HepG2 (cell line): ENCODE measurements around the gene SAMD8. TPM values are rescaled to one million over a fixed set of nuclear protein-coding genes. Genes with fewer than 3 reads are reported as not detected.

ENCODE experiments used
- AGO1 ChIP-seq: fragments of 200-400 bp; formaldehyde crosslinking; IDR thresholded peaks from 2 replicates; pipeline ENCODE4 v1.6.1; 2017; ENCODE audit warnings: mild to moderate bottlenecking, low read depth, low read length, moderate library complexity; ENCODE audit not compliant: poor library complexity, severe bottlenecking
- FOXM1 ChIP-seq: sonication (generic); formaldehyde crosslinking; IDR thresholded peaks from 2 replicates; pipeline ENCODE4 v1.5.0; 2020; ENCODE audit warnings: missing genetic modification reagents
- MATR3 ChIP-seq: sonication (generic); formaldehyde crosslinking; IDR thresholded peaks from 2 replicates; pipeline ENCODE4 v1.4.0; 2020; ENCODE audit warnings: missing genetic modification reagents
- NFKBIZ ChIP-seq: IDR thresholded peaks from 2 replicates; pipeline ENCODE4 v1.6.1; 2018; ENCODE audit warnings: missing genetic modification reagents, missing compliant biosample characterization
- STAG1 ChIP-seq: sonication (generic); formaldehyde crosslinking; IDR thresholded peaks from 2 replicates; pipeline ENCODE4 v1.4.0; 2020; ENCODE audit warnings: missing genetic modification reagents
- SUZ12 ChIP-seq: fragments of 150-350 bp; IDR thresholded peaks from 2 replicates; pipeline ENCODE4 v1.6.1; 2014; ENCODE audit warnings: low read depth, low read length
- THAP11 ChIP-seq: IDR thresholded peaks from 2 replicates; pipeline ENCODE4 v1.6.1; 2016; ENCODE audit warnings: missing biosample characterization, missing genetic modification reagents
- ZC3H4 ChIP-seq: sonication (generic); formaldehyde crosslinking; IDR thresholded peaks from 2 replicates; pipeline ENCODE4 v1.4.0; 2020; ENCODE audit warnings: missing genetic modification reagents, borderline replicate concordance
- ZKSCAN1 ChIP-seq: fragments of 150-350 bp; IDR thresholded peaks from 2 replicates; pipeline ENCODE4 v1.6.1; 2014; ENCODE audit warnings: low read length
- ZNF3 ChIP-seq: IDR thresholded peaks from 2 replicates; pipeline ENCODE4 v1.7.0; 2017; ENCODE audit warnings: inconsistent platforms
- ZNF598 ChIP-seq: sonication (generic); formaldehyde crosslinking; IDR thresholded peaks from 2 replicates; pipeline ENCODE4 v1.5.1; 2020; ENCODE audit warnings: mild to moderate bottlenecking, missing genetic modification reagents, borderline replicate concordance
- ZNF776 ChIP-seq: sonication (generic); formaldehyde crosslinking; IDR thresholded peaks from 2 replicates; pipeline ENCODE4 v1.4.0; 2020; ENCODE audit warnings: mild to moderate bottlenecking, missing genetic modification reagents
- ZNF781 ChIP-seq: sonication (generic); formaldehyde crosslinking; IDR thresholded peaks from 2 replicates; pipeline ENCODE4 v1.5.1; 2020; ENCODE audit warnings: borderline replicate concordance, mild to moderate bottlenecking, missing genetic modification reagents; ENCODE audit errors: not compliant biosample characterization
- ZSCAN12 ChIP-seq: sonication (generic); formaldehyde crosslinking; IDR thresholded peaks from 2 replicates; pipeline ENCODE4 v1.9.0; 2021; ENCODE audit warnings: mild to moderate bottlenecking, missing genetic modification reagents
- polyA plus RNA-seq, 8 experiments: library from polyadenylated mRNA; depleted of rRNA in 3 of 8; stranded (reverse) in 7 of 8; unstranded in 1 of 8; fragments of >200 nt; fragmentation: Illumina TruSeq in 4 of 8; extraction: Trizol in 4 of 8; gene quantifications; 2 replicates each; pipeline versions ENCODE4 v1.2.1 to v1.2.3, GENCODE V29; 2011 to 2016; ENCODE audit warnings: low read depth in 4 of 8, missing spikeins in 1 of 8, mixed read lengths in 1 of 8; ENCODE audit not compliant: insufficient read depth in 1 of 8
- total RNA-seq, 5 experiments: library from RNA; depleted of rRNA; stranded (reverse); fragments of >200 nt; fragmentation: Illumina TruSeq; extraction: Trizol; gene quantifications; 2 replicates each; pipeline ENCODE4 v1.2.3, GENCODE V29; 2016; ENCODE audit warnings: low read depth in 1 of 5
- TF ChIP-seq, protein P1 (sequence below): sonication (generic); formaldehyde crosslinking; IDR thresholded peaks from 2 replicates; pipeline ENCODE4 v1.4.0; 2020; ENCODE audit warnings: low read depth, missing genetic modification reagents
- TF ChIP-seq, protein P2 (sequence below): sonication (generic); formaldehyde crosslinking; IDR thresholded peaks from 2 replicates; pipeline ENCODE4 v1.4.0; 2020; ENCODE audit warnings: missing genetic modification reagents
- TF ChIP-seq, protein P3 (sequence below): sonication (generic); formaldehyde crosslinking; IDR thresholded peaks from 2 replicates; pipeline ENCODE4 v1.5.0; 2020; ENCODE audit warnings: mild to moderate bottlenecking, missing genetic modification reagents

SAMD8 gene
- total and polyA plus RNA-seq, 2 of the 13 experiments (the other 11 are each of a cell fraction or from before 2014, with no cell fraction given): 10.4 to 13.2 TPM

DNA sequence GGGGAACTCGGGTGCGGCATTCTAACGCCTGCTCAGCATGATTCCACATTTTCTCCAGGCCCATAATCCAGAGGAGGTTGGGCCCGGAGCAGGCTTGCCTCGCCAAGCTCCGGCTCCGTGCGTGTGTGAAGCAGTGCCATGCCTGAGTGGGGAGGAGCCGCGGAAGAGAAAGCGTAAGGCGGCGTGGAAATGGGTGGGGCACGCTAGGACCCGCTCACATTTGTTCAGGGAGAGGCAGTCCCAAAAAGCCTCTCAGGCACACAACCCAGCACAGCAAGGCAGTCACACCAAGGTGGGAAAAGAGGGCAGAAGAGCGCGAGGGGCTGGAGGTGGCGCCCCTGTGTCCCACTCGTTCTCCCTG is 98.4 kb downstream of the SAMD8 start (continued):
- TF ChIP-seq, protein P1, sequence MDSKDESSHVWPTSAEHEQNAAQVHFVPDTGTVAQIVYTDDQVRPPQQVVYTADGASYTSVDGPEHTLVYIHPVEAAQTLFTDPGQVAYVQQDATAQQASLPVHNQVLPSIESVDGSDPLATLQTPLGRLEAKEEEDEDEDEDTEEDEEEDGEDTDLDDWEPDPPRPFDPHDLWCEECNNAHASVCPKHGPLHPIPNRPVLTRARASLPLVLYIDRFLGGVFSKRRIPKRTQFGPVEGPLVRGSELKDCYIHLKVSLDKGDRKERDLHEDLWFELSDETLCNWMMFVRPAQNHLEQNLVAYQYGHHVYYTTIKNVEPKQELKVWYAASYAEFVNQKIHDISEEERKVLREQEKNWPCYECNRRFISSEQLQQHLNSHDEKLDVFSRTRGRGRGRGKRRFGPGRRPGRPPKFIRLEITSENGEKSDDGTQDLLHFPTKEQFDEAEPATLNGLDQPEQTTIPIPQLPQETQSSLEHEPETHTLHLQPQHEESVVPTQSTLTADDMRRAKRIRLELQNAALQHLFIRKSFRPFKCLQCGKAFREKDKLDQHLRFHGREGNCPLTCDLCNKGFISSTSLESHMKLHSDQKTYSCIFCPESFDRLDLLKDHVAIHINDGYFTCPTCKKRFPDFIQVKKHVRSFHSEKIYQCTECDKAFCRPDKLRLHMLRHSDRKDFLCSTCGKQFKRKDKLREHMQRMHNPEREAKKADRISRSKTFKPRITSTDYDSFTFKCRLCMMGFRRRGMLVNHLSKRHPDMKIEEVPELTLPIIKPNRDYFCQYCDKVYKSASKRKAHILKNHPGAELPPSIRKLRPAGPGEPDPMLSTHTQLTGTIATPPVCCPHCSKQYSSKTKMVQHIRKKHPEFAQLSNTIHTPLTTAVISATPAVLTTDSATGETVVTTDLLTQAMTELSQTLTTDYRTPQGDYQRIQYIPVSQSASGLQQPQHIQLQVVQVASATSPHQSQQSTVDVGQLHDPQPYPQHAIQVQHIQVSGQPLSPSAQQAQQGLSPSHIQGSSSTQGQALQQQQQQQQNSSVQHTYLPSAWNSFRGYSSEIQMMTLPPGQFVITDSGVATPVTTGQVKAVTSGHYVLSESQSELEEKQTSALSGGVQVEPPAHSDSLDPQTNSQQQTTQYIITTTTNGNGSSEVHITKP: no peak; the same call in 1 of the 2 replicates
- TF ChIP-seq STAG1 (CRISPR knock-in tag): no peak
- TF ChIP-seq ZKSCAN1: no peak
- no peak for TF ChIP-seq ZNF776 (CRISPR knock-in tag)
- TF ChIP-seq ZNF781: peak; percentile 7
- TF ChIP-seq ZC3H4 (CRISPR knock-in tag): peak; percentile 83
- no peak for TF ChIP-seq ZSCAN12 (CRISPR knock-in tag)
- TF ChIP-seq THAP11 (CRISPR knock-in tag): no peak
- TF ChIP-seq, protein P2, sequence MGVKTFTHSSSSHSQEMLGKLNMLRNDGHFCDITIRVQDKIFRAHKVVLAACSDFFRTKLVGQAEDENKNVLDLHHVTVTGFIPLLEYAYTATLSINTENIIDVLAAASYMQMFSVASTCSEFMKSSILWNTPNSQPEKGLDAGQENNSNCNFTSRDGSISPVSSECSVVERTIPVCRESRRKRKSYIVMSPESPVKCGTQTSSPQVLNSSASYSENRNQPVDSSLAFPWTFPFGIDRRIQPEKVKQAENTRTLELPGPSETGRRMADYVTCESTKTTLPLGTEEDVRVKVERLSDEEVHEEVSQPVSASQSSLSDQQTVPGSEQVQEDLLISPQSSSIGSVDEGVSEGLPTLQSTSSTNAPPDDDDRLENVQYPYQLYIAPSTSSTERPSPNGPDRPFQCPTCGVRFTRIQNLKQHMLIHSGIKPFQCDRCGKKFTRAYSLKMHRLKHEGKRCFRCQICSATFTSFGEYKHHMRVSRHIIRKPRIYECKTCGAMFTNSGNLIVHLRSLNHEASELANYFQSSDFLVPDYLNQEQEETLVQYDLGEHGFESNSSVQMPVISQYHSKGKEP: no peak
- no peak for TF ChIP-seq ZNF3 (CRISPR knock-in tag)
- peak; percentile 22; the same call in 1 of the 2 replicates for TF ChIP-seq ZNF598 (CRISPR knock-in tag)
- TF ChIP-seq AGO1: no peak
- no peak for TF ChIP-seq SUZ12
- TF ChIP-seq MATR3 (CRISPR knock-in tag): no peak
- TF ChIP-seq, protein P3, sequence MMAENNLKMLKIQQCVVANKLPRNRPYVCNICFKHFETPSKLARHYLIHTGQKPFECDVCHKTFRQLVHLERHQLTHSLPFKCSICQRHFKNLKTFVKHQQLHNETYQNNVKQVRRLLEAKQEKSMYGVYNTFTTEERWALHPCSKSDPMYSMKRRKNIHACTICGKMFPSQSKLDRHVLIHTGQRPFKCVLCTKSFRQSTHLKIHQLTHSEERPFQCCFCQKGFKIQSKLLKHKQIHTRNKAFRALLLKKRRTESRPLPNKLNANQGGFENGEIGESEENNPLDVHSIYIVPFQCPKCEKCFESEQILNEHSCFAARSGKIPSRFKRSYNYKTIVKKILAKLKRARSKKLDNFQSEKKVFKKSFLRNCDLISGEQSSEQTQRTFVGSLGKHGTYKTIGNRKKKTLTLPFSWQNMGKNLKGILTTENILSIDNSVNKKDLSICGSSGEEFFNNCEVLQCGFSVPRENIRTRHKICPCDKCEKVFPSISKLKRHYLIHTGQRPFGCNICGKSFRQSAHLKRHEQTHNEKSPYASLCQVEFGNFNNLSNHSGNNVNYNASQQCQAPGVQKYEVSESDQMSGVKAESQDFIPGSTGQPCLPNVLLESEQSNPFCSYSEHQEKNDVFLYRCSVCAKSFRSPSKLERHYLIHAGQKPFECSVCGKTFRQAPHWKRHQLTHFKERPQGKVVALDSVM (CRISPR knock-in tag): no peak
- TF ChIP-seq FOXM1 (CRISPR knock-in tag): no peak
- no peak for TF ChIP-seq NFKBIZ (CRISPR knock-in tag)
